Vagina (tissue), 2 donors: ENCODE results near the gene VPS50.

Source experiments
- POLR2A ChIP-seq, 2 donors: fragments of 450-650 bp; IDR thresholded peaks; one replicate each; pipeline ENCODE4 v1.6.1; 2017; ENCODE audit warnings: antibody characterized with exemption in 2 of 2, mild to moderate bottlenecking in 2 of 2, moderate library complexity in 2 of 2
- TF ChIP-seq, protein P1 (sequence below), 3 experiments: fragments of 450-650 bp in 2 of 3; fragments of 200-600 bp in 1 of 3; sonication (generic) in 1 of 3; IDR thresholded peaks; one replicate each; pipeline ENCODE4 v1.5.1; 2017 to 2019; ENCODE audit warnings: antibody characterized with exemption in 3 of 3, mild to moderate bottlenecking in 2 of 3, moderate library complexity in 2 of 3

DNA sequence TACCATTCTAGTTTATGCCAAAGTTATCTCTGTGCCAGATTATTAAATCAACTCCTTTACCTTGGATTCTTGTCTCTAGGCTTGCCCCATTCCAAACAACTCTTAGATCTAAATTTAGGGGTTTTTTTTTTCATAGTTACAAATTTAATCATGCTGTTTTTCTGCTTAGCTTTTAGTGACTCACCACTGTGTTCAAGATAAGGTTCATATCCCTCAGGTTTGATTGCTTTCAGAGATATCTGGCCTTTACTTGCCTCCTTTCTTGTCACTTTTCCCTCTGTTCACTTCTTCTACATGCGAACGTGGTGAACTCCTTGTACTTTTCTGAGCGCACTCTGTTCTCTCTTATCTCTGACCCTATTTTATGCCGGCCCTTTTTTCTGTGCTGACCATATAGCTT, 78.2 kb downstream of the VPS50 start:
- TF ChIP-seq, protein P1, sequence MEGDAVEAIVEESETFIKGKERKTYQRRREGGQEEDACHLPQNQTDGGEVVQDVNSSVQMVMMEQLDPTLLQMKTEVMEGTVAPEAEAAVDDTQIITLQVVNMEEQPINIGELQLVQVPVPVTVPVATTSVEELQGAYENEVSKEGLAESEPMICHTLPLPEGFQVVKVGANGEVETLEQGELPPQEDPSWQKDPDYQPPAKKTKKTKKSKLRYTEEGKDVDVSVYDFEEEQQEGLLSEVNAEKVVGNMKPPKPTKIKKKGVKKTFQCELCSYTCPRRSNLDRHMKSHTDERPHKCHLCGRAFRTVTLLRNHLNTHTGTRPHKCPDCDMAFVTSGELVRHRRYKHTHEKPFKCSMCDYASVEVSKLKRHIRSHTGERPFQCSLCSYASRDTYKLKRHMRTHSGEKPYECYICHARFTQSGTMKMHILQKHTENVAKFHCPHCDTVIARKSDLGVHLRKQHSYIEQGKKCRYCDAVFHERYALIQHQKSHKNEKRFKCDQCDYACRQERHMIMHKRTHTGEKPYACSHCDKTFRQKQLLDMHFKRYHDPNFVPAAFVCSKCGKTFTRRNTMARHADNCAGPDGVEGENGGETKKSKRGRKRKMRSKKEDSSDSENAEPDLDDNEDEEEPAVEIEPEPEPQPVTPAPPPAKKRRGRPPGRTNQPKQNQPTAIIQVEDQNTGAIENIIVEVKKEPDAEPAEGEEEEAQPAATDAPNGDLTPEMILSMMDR (IDR thresholded peaks at IDR 0.05): no peak
- TF ChIP-seq POLR2A (IDR thresholded peaks at IDR 0.05): no peak
